Gastroesophageal sphincter (tissue), 3 donors: ENCODE data around the gene PTK7.

ENCODE experiments used
- EP300 ChIP-seq: sonication (generic); formaldehyde crosslinking; IDR thresholded peaks from one replicate; pipeline ENCODE4 v1.6.1; 2017; ENCODE audit warnings: antibody characterized with exemption, mild to moderate bottlenecking
- POLR2A ChIP-seq, 2 donors: fragments of 450-650 bp; IDR thresholded peaks; one replicate each; pipeline ENCODE4 v1.6.1; 2017; ENCODE audit warnings: antibody characterized with exemption in 2 of 2, mild to moderate bottlenecking in 2 of 2, moderate library complexity in 1 of 2
- POLR2AphosphoS5 ChIP-seq: sonication (generic); formaldehyde crosslinking; IDR thresholded peaks from one replicate; pipeline ENCODE4 v1.6.1; 2017; ENCODE audit warnings: antibody characterized with exemption
- TF ChIP-seq, protein P1 (sequence below), 4 experiments: fragments of 200-600 bp in 2 of 4; fragments of 450-650 bp in 2 of 4; sonication (generic) in 1 of 4; IDR thresholded peaks; one replicate each; pipeline ENCODE4 v1.5.1; 2017 to 2019; ENCODE audit warnings: antibody characterized with exemption in 4 of 4, mild to moderate bottlenecking in 2 of 4, moderate library complexity in 2 of 4

DNA sequence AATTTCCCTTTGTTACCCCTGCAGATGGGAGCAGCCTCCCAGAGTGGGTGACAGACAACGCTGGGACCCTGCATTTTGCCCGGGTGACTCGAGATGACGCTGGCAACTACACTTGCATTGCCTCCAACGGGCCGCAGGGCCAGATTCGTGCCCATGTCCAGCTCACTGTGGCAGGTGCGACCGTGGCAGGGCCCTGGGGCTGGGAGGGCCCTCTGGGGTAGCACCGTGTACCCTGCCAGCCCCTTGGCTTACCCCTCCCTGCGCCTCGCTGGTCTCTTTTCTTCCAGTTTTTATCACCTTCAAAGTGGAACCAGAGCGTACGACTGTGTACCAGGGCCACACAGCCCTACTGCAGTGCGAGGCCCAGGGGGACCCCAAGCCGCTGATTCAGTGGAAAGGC is 65.5 kb downstream of the PTK7 start:
- TF ChIP-seq EP300 (no peak), POLR2A (IDR thresholded peaks at IDR 0.05) (no peak), POLR2AphosphoS5 (no peak)
- TF ChIP-seq, protein P1, sequence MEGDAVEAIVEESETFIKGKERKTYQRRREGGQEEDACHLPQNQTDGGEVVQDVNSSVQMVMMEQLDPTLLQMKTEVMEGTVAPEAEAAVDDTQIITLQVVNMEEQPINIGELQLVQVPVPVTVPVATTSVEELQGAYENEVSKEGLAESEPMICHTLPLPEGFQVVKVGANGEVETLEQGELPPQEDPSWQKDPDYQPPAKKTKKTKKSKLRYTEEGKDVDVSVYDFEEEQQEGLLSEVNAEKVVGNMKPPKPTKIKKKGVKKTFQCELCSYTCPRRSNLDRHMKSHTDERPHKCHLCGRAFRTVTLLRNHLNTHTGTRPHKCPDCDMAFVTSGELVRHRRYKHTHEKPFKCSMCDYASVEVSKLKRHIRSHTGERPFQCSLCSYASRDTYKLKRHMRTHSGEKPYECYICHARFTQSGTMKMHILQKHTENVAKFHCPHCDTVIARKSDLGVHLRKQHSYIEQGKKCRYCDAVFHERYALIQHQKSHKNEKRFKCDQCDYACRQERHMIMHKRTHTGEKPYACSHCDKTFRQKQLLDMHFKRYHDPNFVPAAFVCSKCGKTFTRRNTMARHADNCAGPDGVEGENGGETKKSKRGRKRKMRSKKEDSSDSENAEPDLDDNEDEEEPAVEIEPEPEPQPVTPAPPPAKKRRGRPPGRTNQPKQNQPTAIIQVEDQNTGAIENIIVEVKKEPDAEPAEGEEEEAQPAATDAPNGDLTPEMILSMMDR (IDR thresholded peaks at IDR 0.05): no peak
